NT2/D1 (cell line): Measurements from ENCODE around the gene HOMER1.

ENCODE experiments used
- SUZ12 ChIP-seq: IDR thresholded peaks from 2 replicates; pipeline ENCODE4 v1.6.1; 2011; ENCODE audit not compliant: insufficient read length, insufficient read depth; ENCODE audit errors: extremely low read depth
- YY1 ChIP-seq: IDR thresholded peaks from 2 replicates; pipeline ENCODE4 v1.6.1; 2011; ENCODE audit not compliant: insufficient read length, insufficient read depth

GRCh38 chr5:79459626-79460025 lies 54.3 kb downstream of the HOMER1 start:
- TF ChIP-seq YY1 (no peak), SUZ12 (no peak)
